ENCODE data around the gene OR2V1. TPM values are rescaled to one million over a fixed set of nuclear protein-coding genes. Genes with fewer than 3 reads are reported as not detected.
"Not testable (repeated sequence)": the region's sequence is repeated elsewhere in the genome, so short reads cannot be mapped to it uniquely, and the experiment has no call there.

The OR2V1 gene
- total RNA-seq, 1 donor from 2014 or later, result not detected

GRCh38 chr5:181098762-181099601 lies 32.0 kb downstream of the OR2V1 start:
- H3K9me3 Mint-ChIP-seq, result no peaks in the 10 kb centered on the region
- no peak overlapping the region for H3K27ac ChIP-seq
- H2AFZ ChIP-seq (replicated peaks), result no peak overlapping the region
- no peaks in the 10 kb centered on the region for H3K36me3 ChIP-seq
- H3K27ac Mint-ChIP-seq, result no peak overlapping the region
- H3K36me3 Mint-ChIP-seq, result no peaks in the 10 kb centered on the region
- H3K4me2 ChIP-seq, result no peak overlapping the region
- peaks cover 19% of the 10 kb centered on the region for H3F3A ChIP-seq (ENCODE audit: low read depth)
- peaks cover 33% of the 10 kb centered on the region for H3K27me3 ChIP-seq
- H3K4me3 Mint-ChIP-seq, result peak overlapping the region; percentile 78
- H3K79me2 ChIP-seq (ENCODE audit: low read depth), result no peaks in the 10 kb centered on the region
- TF ChIP-seq EZH2phosphoT487 (IDR thresholded peaks at IDR 0.05) (peak; percentile 9), EZH2 (IDR thresholded peaks at IDR 0.05) (no peak)
- H4K20me1 ChIP-seq (ENCODE audit: low read depth), result peaks cover 8% of the 10 kb centered on the region
- H3K4me3 ChIP-seq, result no peak overlapping the region
- DNase-seq (ENCODE audit: low spot score), result no peak
- H3K27me3 Mint-ChIP-seq (ENCODE audit: insufficient read depth, low read depth), result peaks cover 25% of the 10 kb centered on the region
- peaks cover 9% of the 10 kb centered on the region for H3K4me1 Mint-ChIP-seq
- H3K9me3 ChIP-seq (ENCODE audit: low read depth), result no peaks in the 10 kb centered on the region
- H3K4me1 ChIP-seq, result no peaks in the 10 kb centered on the region
- no peak overlapping the region for H3K9ac ChIP-seq

- not testable (repeated sequence) for H3K27ac Mint-ChIP-seq; H3K36me3 Mint-ChIP-seq; H3K27ac ChIP-seq; H3K36me3 ChIP-seq; H4K20me1 ChIP-seq (ENCODE audit: low read depth); H3K4me1 Mint-ChIP-seq; H3K79me2 ChIP-seq (ENCODE audit: low read depth); H3K4me2 ChIP-seq; H3K4me1 ChIP-seq; H3K9ac ChIP-seq; DNase-seq (ENCODE audit: low spot score); H3K4me3 Mint-ChIP-seq; H3K4me3 ChIP-seq; H3K9me3 ChIP-seq (ENCODE audit: low read depth); H2AFZ ChIP-seq (replicated peaks); H3K9me3 Mint-ChIP-seq
- H3K27me3 ChIP-seq, result peaks cover 28% of the 10 kb centered on the region
- peaks cover 19% of the 10 kb centered on the region for H3F3A ChIP-seq (ENCODE audit: low read depth)
- peaks cover 20% of the 10 kb centered on the region for H3K27me3 Mint-ChIP-seq (ENCODE audit: insufficient read depth, low read depth)
Measured at GRCh38 chr5:181097759-181098491, 33.0 kb downstream of the OR2V1 start.

- H3K4me3 Mint-ChIP-seq; H3K9me3 Mint-ChIP-seq; H3K4me2 ChIP-seq; H3K27ac Mint-ChIP-seq; H3K27ac ChIP-seq; DNase-seq (ENCODE audit: low spot score); H3K9me3 ChIP-seq (ENCODE audit: low read depth); H3K4me1 Mint-ChIP-seq; H3K36me3 Mint-ChIP-seq; H3K4me3 ChIP-seq; H3K79me2 ChIP-seq (ENCODE audit: low read depth); H2AFZ ChIP-seq (replicated peaks); H3K9ac ChIP-seq; H4K20me1 ChIP-seq (ENCODE audit: low read depth); H3K4me1 ChIP-seq; H3K36me3 ChIP-seq: not testable (repeated sequence)
- H3K27me3 ChIP-seq, result peaks cover 28% of the 10 kb centered on the region
- peaks cover 20% of the 10 kb centered on the region for H3K27me3 Mint-ChIP-seq (ENCODE audit: insufficient read depth, low read depth)
- H3F3A ChIP-seq (ENCODE audit: low read depth), result peaks cover 19% of the 10 kb centered on the region
Measured at GRCh38 chr5:181097383-181097753, 33.6 kb downstream of the OR2V1 start.

- H3K79me2 ChIP-seq (ENCODE audit: low read depth); H4K20me1 ChIP-seq (ENCODE audit: low read depth); H3K4me1 Mint-ChIP-seq; H3K9me3 Mint-ChIP-seq; H3K9me3 ChIP-seq (ENCODE audit: low read depth); DNase-seq (ENCODE audit: low spot score); H3K36me3 Mint-ChIP-seq; H3K9ac ChIP-seq; H3K4me3 ChIP-seq; H3K4me3 Mint-ChIP-seq; H3K27ac ChIP-seq; H3K27ac Mint-ChIP-seq; H3K4me2 ChIP-seq; H2AFZ ChIP-seq (replicated peaks); H3K36me3 ChIP-seq; H3K4me1 ChIP-seq: not testable (repeated sequence)
- peaks cover 20% of the 10 kb centered on the region for H3K27me3 Mint-ChIP-seq (ENCODE audit: insufficient read depth, low read depth)
- peaks cover 28% of the 10 kb centered on the region for H3K27me3 ChIP-seq
- H3F3A ChIP-seq (ENCODE audit: low read depth), result peaks cover 19% of the 10 kb centered on the region
Measured at GRCh38 chr5:181096721-181097382, 34.1 kb downstream of the OR2V1 start.

GRCh38 chr5:181095162-181095561 lies 35.8 kb downstream of the OR2V1 start:
- not testable (repeated sequence) for H3K36me3 Mint-ChIP-seq; H3K4me2 ChIP-seq; H3K79me2 ChIP-seq (ENCODE audit: low read depth); H4K20me1 ChIP-seq (ENCODE audit: low read depth); H3K36me3 ChIP-seq; H3K27ac Mint-ChIP-seq; H3K27ac ChIP-seq; H3K4me3 ChIP-seq; DNase-seq (ENCODE audit: low spot score); H3K4me1 ChIP-seq; H3K9me3 ChIP-seq (ENCODE audit: low read depth); H3K9me3 Mint-ChIP-seq; H3K9ac ChIP-seq; H2AFZ ChIP-seq (replicated peaks); H3K4me3 Mint-ChIP-seq; H3K4me1 Mint-ChIP-seq
- H3K27me3 Mint-ChIP-seq (ENCODE audit: insufficient read depth, low read depth), result peaks cover 18% of the 10 kb centered on the region
- Histone ChIP-seq H3F3A (ENCODE audit: low read depth) (peaks cover 15% of the 10 kb centered on the region), H3K27me3 (peaks cover 19% of the 10 kb centered on the region)
